ENCODE data around the gene CACNA2D3.

Gene CACNA2D3

GRCh38 chr3:54951405-54951804, 829.1 kb downstream of the CACNA2D3 start:
- Histone ChIP-seq H3K27ac (ENCODE audit: low read depth, low read length) (no peak overlapping the region), H3K36me3 (ENCODE audit: insufficient read depth, low read length) (no peaks in the 10 kb centered on the region), H2AFZ (ENCODE audit: low read length, unreplicated experiment) (no peak overlapping the region), H3K27me3 (ENCODE audit: insufficient read depth, low read length) (no peaks in the 10 kb centered on the region; the same call in 1 of the 2 replicates), H3K4me1 (ENCODE audit: control insufficient read depth, insufficient read depth, low read length, unreplicated experiment) (peaks cover 9% of the 10 kb centered on the region), H3K79me2 (ENCODE audit: control insufficient read depth, insufficient read depth, low read length, unreplicated experiment) (no peaks in the 10 kb centered on the region), H3K4me3 (ENCODE audit: low read depth, low read length) (no peak overlapping the region)

DNA sequence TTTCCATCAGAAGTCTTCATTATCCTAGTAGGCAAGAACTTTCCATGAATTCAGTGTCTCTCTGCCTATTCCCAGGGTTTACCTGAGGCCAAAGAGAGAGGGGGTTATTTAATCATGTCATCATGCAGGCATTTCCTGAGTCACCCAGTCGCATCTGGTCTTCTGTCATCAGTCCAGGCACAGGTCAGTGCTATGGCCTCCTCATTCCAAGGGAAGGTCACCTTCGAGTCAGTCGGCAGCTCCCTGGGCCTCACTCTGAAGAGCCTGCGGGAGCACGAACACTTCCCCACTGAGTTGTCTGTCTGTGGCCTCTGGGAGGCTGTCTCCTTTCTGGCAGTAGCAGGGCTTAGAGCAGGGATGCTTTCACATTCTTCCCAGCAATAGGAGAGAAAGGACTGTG, 831.7 kb downstream of the CACNA2D3 start:
- H3K36me3 ChIP-seq (ENCODE audit: insufficient read depth, low read length), result no peaks in the 10 kb centered on the region
- no peaks in the 10 kb centered on the region for H3K27me3 ChIP-seq (ENCODE audit: insufficient read depth, low read length)
- H3K4me1 ChIP-seq (ENCODE audit: control insufficient read depth, insufficient read depth, low read length, unreplicated experiment), result peaks cover 9% of the 10 kb centered on the region
- H2AFZ ChIP-seq (ENCODE audit: low read length, unreplicated experiment), result no peak overlapping the region
- H3K27ac ChIP-seq (ENCODE audit: low read depth, low read length), result no peak overlapping the region
- no peak overlapping the region for H3K4me3 ChIP-seq (ENCODE audit: low read depth, low read length)
- no peaks in the 10 kb centered on the region for H3K79me2 ChIP-seq (ENCODE audit: control insufficient read depth, insufficient read depth, low read length, unreplicated experiment)

DNA sequence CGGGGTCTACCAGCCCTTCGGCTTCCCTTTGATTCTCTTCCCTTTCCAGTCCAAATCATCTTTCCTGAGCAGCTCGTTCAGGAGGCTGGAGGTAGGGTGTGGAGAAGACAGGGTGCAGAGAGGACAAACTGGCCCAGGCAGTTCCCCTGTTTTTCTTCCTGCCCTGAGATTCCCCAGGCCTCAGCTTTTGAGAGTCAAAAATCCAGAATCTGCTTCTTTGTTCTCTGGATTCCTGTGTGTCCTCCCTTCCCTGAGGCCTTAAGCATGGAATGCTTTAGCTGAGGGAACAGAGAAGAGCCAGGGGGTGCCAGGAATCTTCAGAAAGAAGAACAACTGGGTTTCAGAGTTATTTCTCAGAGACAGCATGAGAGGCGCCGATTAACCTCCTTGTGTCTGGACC, 832.2 kb downstream of the CACNA2D3 start:
- H3K27ac ChIP-seq (ENCODE audit: low read depth, low read length), result no peak overlapping the region
- H2AFZ ChIP-seq (ENCODE audit: low read length, unreplicated experiment), result no peak overlapping the region
- H3K36me3 ChIP-seq (ENCODE audit: insufficient read depth, low read length), result no peaks in the 10 kb centered on the region
- H3K27me3 ChIP-seq (ENCODE audit: insufficient read depth, low read length), result no peaks in the 10 kb centered on the region
- peaks cover 9% of the 10 kb centered on the region for H3K4me1 ChIP-seq (ENCODE audit: control insufficient read depth, insufficient read depth, low read length, unreplicated experiment)
- no peak overlapping the region for H3K4me3 ChIP-seq (ENCODE audit: low read depth, low read length)
- H3K79me2 ChIP-seq (ENCODE audit: control insufficient read depth, insufficient read depth, low read length, unreplicated experiment), result no peaks in the 10 kb centered on the region

DNA sequence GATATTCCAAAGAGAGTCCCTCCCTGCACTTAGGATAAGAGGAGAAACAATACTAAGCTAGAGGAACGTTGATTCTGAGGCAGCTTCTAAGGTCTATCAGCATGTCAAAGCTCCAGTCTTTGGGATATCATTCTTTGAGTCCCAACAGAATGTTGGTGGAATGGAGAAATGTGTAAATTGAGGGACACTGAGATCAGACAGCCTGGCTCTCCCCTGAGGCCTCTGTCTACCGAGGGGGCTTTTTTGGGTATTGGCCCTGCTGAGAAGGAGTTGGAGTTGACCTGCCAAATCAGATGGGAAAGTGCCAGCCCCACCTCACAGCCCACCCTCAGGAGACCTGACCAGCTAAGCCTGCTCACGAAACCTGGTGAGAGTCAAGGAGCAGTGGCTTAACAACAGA, 833.1 kb downstream of the CACNA2D3 start:
- H3K4me1 ChIP-seq (ENCODE audit: control insufficient read depth, insufficient read depth, low read length, unreplicated experiment), result peaks cover 9% of the 10 kb centered on the region
- H3K4me3 ChIP-seq (ENCODE audit: low read depth, low read length), result no peak overlapping the region
- H3K27me3 ChIP-seq (ENCODE audit: insufficient read depth, low read length), result no peaks in the 10 kb centered on the region
- H3K79me2 ChIP-seq (ENCODE audit: control insufficient read depth, insufficient read depth, low read length, unreplicated experiment), result no peaks in the 10 kb centered on the region
- no peak overlapping the region for H2AFZ ChIP-seq (ENCODE audit: low read length, unreplicated experiment)
- H3K36me3 ChIP-seq (ENCODE audit: insufficient read depth, low read length), result no peaks in the 10 kb centered on the region
- H3K27ac ChIP-seq (ENCODE audit: low read depth, low read length), result no peak overlapping the region

DNA sequence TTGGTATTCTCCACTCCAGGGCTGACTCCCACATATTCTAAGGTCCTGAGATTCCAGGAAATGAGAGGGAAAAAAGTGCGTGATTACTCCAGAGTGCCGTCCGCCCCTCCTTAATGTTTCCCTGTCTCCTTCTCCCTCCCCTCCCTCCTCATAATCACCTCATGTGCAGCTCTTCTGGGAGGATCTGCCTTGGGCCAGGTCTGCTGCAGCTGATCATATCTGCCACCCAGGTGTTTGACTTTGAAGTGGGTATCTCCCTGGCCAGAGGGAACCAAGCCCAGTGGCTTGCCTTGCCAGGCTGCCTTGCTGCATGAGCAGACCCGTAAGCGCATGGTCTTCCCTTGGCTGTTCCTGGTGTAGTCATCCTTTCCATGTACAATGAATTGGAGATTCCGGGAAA, 833.6 kb downstream of the CACNA2D3 start:
- no peak overlapping the region for H3K27ac ChIP-seq (ENCODE audit: low read depth, low read length)

GRCh38 chr3:54957711-54958110, 835.4 kb downstream of the CACNA2D3 start:
- Histone ChIP-seq H2AFZ (ENCODE audit: low read length, unreplicated experiment) (no peak overlapping the region), H3K27me3 (ENCODE audit: insufficient read depth, low read length) (no peaks in the 10 kb centered on the region), H3K4me3 (ENCODE audit: low read depth, low read length) (no peak overlapping the region), H3K36me3 (ENCODE audit: insufficient read depth, low read length) (no peaks in the 10 kb centered on the region), H3K79me2 (ENCODE audit: control insufficient read depth, insufficient read depth, low read length, unreplicated experiment) (no peaks in the 10 kb centered on the region), H3K4me1 (ENCODE audit: control insufficient read depth, insufficient read depth, low read length, unreplicated experiment) (peaks cover 9% of the 10 kb centered on the region), H3K27ac (ENCODE audit: low read depth, low read length) (no peak overlapping the region)

More for the DNA sequence above, 833.6 kb downstream of the CACNA2D3 start:
- no peak overlapping the region for H3K4me3 ChIP-seq (ENCODE audit: low read depth, low read length)
- H3K27me3 ChIP-seq (ENCODE audit: insufficient read depth, low read length), result no peaks in the 10 kb centered on the region
- peaks cover 9% of the 10 kb centered on the region for H3K4me1 ChIP-seq (ENCODE audit: control insufficient read depth, insufficient read depth, low read length, unreplicated experiment)
- H3K36me3 ChIP-seq (ENCODE audit: insufficient read depth, low read length), result no peaks in the 10 kb centered on the region
- no peaks in the 10 kb centered on the region for H3K79me2 ChIP-seq (ENCODE audit: control insufficient read depth, insufficient read depth, low read length, unreplicated experiment)
- no peak overlapping the region for H2AFZ ChIP-seq (ENCODE audit: low read length, unreplicated experiment)

DNA sequence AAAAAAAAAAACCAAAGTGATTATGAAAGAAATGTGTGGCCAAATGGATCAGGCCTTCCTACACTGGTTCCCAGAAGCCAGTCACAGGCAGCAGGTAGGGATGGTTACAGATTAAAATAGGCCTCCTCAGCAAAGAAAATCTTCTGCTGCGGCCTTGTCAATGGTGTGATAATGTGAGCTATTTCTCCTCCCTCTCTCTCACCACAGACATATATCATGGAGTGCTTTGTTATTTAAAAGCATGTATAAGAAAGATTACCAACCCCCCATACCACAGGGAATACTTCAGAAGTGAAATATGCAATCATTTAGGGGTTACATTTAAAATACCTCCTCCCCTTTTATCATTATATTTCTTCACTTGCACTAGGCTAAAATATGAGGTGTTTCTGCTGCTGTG, 837.7 kb downstream of the CACNA2D3 start:
- Histone ChIP-seq H3K79me2 (ENCODE audit: control insufficient read depth, insufficient read depth, low read length, unreplicated experiment) (no peaks in the 10 kb centered on the region), H3K27ac (ENCODE audit: low read depth, low read length) (no peak overlapping the region), H3K4me1 (ENCODE audit: control insufficient read depth, insufficient read depth, low read length, unreplicated experiment) (no peaks in the 10 kb centered on the region)

DNA sequence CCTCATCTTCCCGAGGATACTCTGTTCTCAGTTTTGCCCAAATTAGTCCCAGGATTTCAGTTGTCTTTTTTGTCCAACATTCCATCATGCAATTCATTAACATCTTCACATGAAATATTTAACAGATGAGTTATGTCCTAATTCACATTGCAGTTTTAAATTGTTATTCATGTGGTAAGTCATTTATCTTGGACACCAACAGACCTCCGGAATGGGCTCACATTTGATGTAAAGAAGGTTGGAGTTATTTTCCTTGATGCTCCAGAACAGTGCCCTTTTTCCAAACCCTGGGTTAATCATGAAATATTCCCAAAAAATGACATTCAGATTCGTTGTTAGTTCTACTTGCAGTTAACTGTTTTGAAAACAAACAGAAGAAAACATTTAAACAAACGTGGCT, 838.3 kb downstream of the CACNA2D3 start:
- no peaks in the 10 kb centered on the region for H3K4me1 ChIP-seq (ENCODE audit: control insufficient read depth, insufficient read depth, low read length, unreplicated experiment)
- no peak overlapping the region for H3K27ac ChIP-seq (ENCODE audit: low read depth, low read length)
- no peak overlapping the region for H3K4me3 ChIP-seq (ENCODE audit: low read depth, low read length)
- H2AFZ ChIP-seq (ENCODE audit: low read length, unreplicated experiment), result no peak overlapping the region
- H3K27me3 ChIP-seq (ENCODE audit: insufficient read depth, low read length), result no peaks in the 10 kb centered on the region
- H3K36me3 ChIP-seq (ENCODE audit: insufficient read depth, low read length), result no peaks in the 10 kb centered on the region
- H3K79me2 ChIP-seq (ENCODE audit: control insufficient read depth, insufficient read depth, low read length, unreplicated experiment), result no peaks in the 10 kb centered on the region

More for the DNA sequence above, 837.7 kb downstream of the CACNA2D3 start:
- Histone ChIP-seq H2AFZ (ENCODE audit: low read length, unreplicated experiment) (no peak overlapping the region), H3K27me3 (ENCODE audit: insufficient read depth, low read length) (no peaks in the 10 kb centered on the region), H3K36me3 (ENCODE audit: insufficient read depth, low read length) (no peaks in the 10 kb centered on the region), H3K4me3 (ENCODE audit: low read depth, low read length) (no peak overlapping the region)

- Histone ChIP-seq H3K4me1 (ENCODE audit: control insufficient read depth, insufficient read depth, low read length, unreplicated experiment) (no peaks in the 10 kb centered on the region), H3K27me3 (ENCODE audit: insufficient read depth, low read length) (no peaks in the 10 kb centered on the region), H3K79me2 (ENCODE audit: control insufficient read depth, insufficient read depth, low read length, unreplicated experiment) (no peaks in the 10 kb centered on the region), H3K36me3 (ENCODE audit: insufficient read depth, low read length) (no peaks in the 10 kb centered on the region), H3K4me3 (ENCODE audit: low read depth, low read length) (no peak overlapping the region), H2AFZ (ENCODE audit: low read length, unreplicated experiment) (no peak overlapping the region), H3K27ac (ENCODE audit: low read depth, low read length) (no peak overlapping the region)
Observed at GRCh38 chr3:54962200-54962599, 839.8 kb downstream of the CACNA2D3 start.

- Histone ChIP-seq H3K4me1 (ENCODE audit: control insufficient read depth, insufficient read depth, low read length, unreplicated experiment) (peaks cover 8% of the 10 kb centered on the region), H3K4me3 (ENCODE audit: low read depth, low read length) (no peak overlapping the region), H3K27me3 (ENCODE audit: insufficient read depth, low read length) (no peaks in the 10 kb centered on the region), H3K79me2 (ENCODE audit: control insufficient read depth, insufficient read depth, low read length, unreplicated experiment) (no peaks in the 10 kb centered on the region), H2AFZ (ENCODE audit: low read length, unreplicated experiment) (no peak overlapping the region), H3K36me3 (ENCODE audit: insufficient read depth, low read length) (no peaks in the 10 kb centered on the region), H3K27ac (ENCODE audit: low read depth, low read length) (no peak overlapping the region)
Observed at GRCh38 chr3:54963641-54964040, 841.3 kb downstream of the CACNA2D3 start.

DNA sequence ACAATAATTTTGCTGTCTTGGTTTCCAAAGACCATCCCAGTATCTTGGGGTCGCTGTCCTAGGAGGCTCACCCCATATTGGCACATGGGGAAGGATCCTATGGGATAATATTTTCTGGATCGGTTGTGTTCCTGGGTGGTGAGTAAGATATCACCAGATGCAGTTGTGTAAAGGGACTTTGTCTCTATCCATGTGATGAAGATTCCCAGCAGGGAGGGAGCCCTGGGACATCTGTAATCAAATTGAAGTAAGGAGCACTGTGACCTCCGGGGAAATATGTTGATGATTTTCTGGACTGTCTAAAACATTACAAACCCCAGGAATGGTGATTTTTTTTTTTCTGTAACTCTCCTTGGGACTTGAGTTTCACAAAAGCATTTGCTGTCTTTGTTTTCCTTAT, 841.7 kb downstream of the CACNA2D3 start:
- H3K27ac ChIP-seq (ENCODE audit: low read depth, low read length), result no peak overlapping the region
- no peaks in the 10 kb centered on the region for H3K79me2 ChIP-seq (ENCODE audit: control insufficient read depth, insufficient read depth, low read length, unreplicated experiment)
- H3K4me3 ChIP-seq (ENCODE audit: low read depth, low read length), result no peak overlapping the region
- H2AFZ ChIP-seq (ENCODE audit: low read length, unreplicated experiment), result no peak overlapping the region
- no peaks in the 10 kb centered on the region for H3K27me3 ChIP-seq (ENCODE audit: insufficient read depth, low read length)
- no peaks in the 10 kb centered on the region for H3K36me3 ChIP-seq (ENCODE audit: insufficient read depth, low read length)
- peaks cover 9% of the 10 kb centered on the region for H3K4me1 ChIP-seq (ENCODE audit: control insufficient read depth, insufficient read depth, low read length, unreplicated experiment)

Data from ACC112 (cell line).